Body of pancreas (tissue), 4 donors: Measurements from ENCODE around the gene AMHR2. TPM values are rescaled to one million over a fixed set of nuclear protein-coding genes. Genes with fewer than 3 reads are reported as not detected.

Source experiments
- ATAC-seq: fragments of 150-250 bp; one replicate; pipeline ENCODE4 v1.9.1; 2016
- DNase-seq, 4 donors: peaks; one replicate each; pipeline ENCODE4 v3.0.0-alpha.2; 2019
- H3K27ac ChIP-seq, 4 donors: fragments of 200-600 bp; sonication (generic); 1 replicate in 3 of 4; 2 replicates in 1 of 4; pipeline versions ENCODE4 v1.5.1 to v1.6.1; 2016 to 2019; ENCODE audit warnings: mild to moderate bottlenecking in 1 of 4, mixed read lengths in 1 of 4, moderate library complexity in 1 of 4
- H3K27me3 ChIP-seq, 2 donors: fragments of 200-600 bp; sonication (generic); one replicate each; pipeline ENCODE4 v1.6.0; 2016; ENCODE audit warnings: mild to moderate bottlenecking in 1 of 2
- H3K36me3 ChIP-seq, 2 donors: fragments of 200-600 bp; sonication (generic); replicated peaks in 1 of 2; 2 replicates each; pipeline ENCODE4 v1.5.1; 2016; ENCODE audit warnings: low read depth in 2 of 2; ENCODE audit not compliant: insufficient read depth in 1 of 2
- H3K4me1 ChIP-seq: fragments of 200-600 bp; sonication (generic); one replicate; pipeline ENCODE4 v1.6.0; 2016
- H3K4me3 ChIP-seq, 2 donors: fragments of 200-600 bp; sonication (generic); 1 replicate in 1 of 2; 2 replicates in 1 of 2; pipeline ENCODE4 v1.5.1; 2016 to 2019
- H3K9me3 ChIP-seq, 3 donors: fragments of 200-600 bp; sonication (generic); 1 replicate in 2 of 3; 2 replicates in 1 of 3; pipeline ENCODE4 v1.5.1; 2016
- CTCF ChIP-seq, 7 experiments: fragments of 450-650 bp in 4 of 7; fragments of 200-600 bp in 3 of 7; sonication (generic) in 3 of 7; IDR thresholded peaks; one replicate each; pipeline ENCODE4 v1.5.1; 2016 to 2019; ENCODE audit warnings: antibody characterized with exemption in 7 of 7
- POLR2A ChIP-seq, 3 donors: fragments of 450-650 bp; IDR thresholded peaks; one replicate each; pipeline ENCODE4 v1.6.1; 2016; ENCODE audit warnings: antibody characterized with exemption in 3 of 3, mild to moderate bottlenecking in 2 of 3
- WGBS, 2 donors: methylation state at CpG; one replicate each; pipeline ENCODE4 v1.1.5; 2017; 5-methylcytosine and 5-hydroxymethylcytosine counted together
- intact Hi-C: fragments of 100-400 bp; cut with DNase I; formaldehyde crosslinking; loops from one replicate; pipeline ENCODE4 v1.15.1; 2023
- total RNA-seq, 2 donors: library from RNA; depleted of rRNA; stranded (reverse); fragments of >200 nt; gene quantifications; one replicate each; pipeline ENCODE4 v1.1.0, GENCODE V29; 2016

The AMHR2 gene
- total RNA-seq, 2 donors from 2014 or later, result 2.3 to 10.6 TPM

GRCh38 chr12:53463802-53464560 lies 40.3 kb downstream of the AMHR2 start:
- Histone ChIP-seq H3K4me1 (no peaks in the 10 kb centered on the region), H3K36me3 (peaks cover 44 to 81% of the 10 kb centered on the region in 2 donors), H3K4me3 (no peak overlapping the region), H3K27ac (no peak overlapping the region), H3K27me3 (no peaks in the 10 kb centered on the region), H3K9me3 (no peaks in the 10 kb centered on the region)
- TF ChIP-seq CTCF (IDR thresholded peaks at IDR 0.05) (no peak), POLR2A (IDR thresholded peaks at IDR 0.05) (no peak)
- ATAC-seq (no peak), DNase-seq (no peak)
- 54 to 55% methylated on average over 5 of the region's 5 CpGs for WGBS, 2 donors
- intact Hi-C loops, result no loop called here

GRCh38 chr12:53464685-53465418 lies 41.2 kb downstream of the AMHR2 start:
- DNase-seq (no peak), ATAC-seq (no peak)
- WGBS, 2 donors, result 86 to 93% methylated on average over 11 of the region's 11 CpGs
- intact Hi-C loops, result no loop called here
- Histone ChIP-seq H3K27me3 (no peaks in the 10 kb centered on the region), H3K4me3 (no peak overlapping the region), H3K36me3 (peaks cover 47 to 84% of the 10 kb centered on the region in 2 donors), H3K27ac (no peak overlapping the region), H3K4me1 (no peaks in the 10 kb centered on the region), H3K9me3 (no peaks in the 10 kb centered on the region)
- TF ChIP-seq CTCF (IDR thresholded peaks at IDR 0.05), result no peak
- no peak for TF ChIP-seq POLR2A (IDR thresholded peaks at IDR 0.05)

GRCh38 chr12:53465679-53466078 lies 42.0 kb downstream of the AMHR2 start:
- no peaks in the 10 kb centered on the region for H3K4me1 ChIP-seq
- H3K27ac ChIP-seq, result no peak overlapping the region

GRCh38 chr12:53466640-53467039 lies 43.0 kb downstream of the AMHR2 start:
- intact Hi-C loops, result no loop called here
- H3K27me3 ChIP-seq, result no peaks in the 10 kb centered on the region
- H3K4me1 ChIP-seq, result no peaks in the 10 kb centered on the region
- TF ChIP-seq CTCF (IDR thresholded peaks at IDR 0.05), result no peak
- TF ChIP-seq POLR2A (IDR thresholded peaks at IDR 0.05), result no peak
- no peak overlapping the region for H3K4me3 ChIP-seq
- ATAC-seq, result no peak
- DNase-seq, result no peak
- WGBS, 2 donors, result 70 to 80% methylated on average over 4 of the region's 4 CpGs
- no peak overlapping the region for H3K27ac ChIP-seq
- peaks cover 33 to 75% of the 10 kb centered on the region in 2 donors for H3K36me3 ChIP-seq
- H3K9me3 ChIP-seq, result no peaks in the 10 kb centered on the region

More at GRCh38 chr12:53465679-53466078, 42.0 kb downstream of the AMHR2 start:
- 50 to 54% methylated on average over 2 of the region's 2 CpGs for WGBS, 2 donors
- Histone ChIP-seq H3K36me3 (peaks cover 42 to 78% of the 10 kb centered on the region in 2 donors), H3K9me3 (no peaks in the 10 kb centered on the region), H3K27me3 (no peaks in the 10 kb centered on the region), H3K4me3 (no peak overlapping the region)
- ATAC-seq (no peak), DNase-seq (no peak)
- intact Hi-C loops, result no loop called here
- TF ChIP-seq CTCF (IDR thresholded peaks at IDR 0.05) (no peak), POLR2A (IDR thresholded peaks at IDR 0.05) (no peak)
